ENCODE data around the gene LRRN3. TPM values are rescaled to one million over a fixed set of nuclear protein-coding genes. Genes with fewer than 3 reads are reported as not detected.

The LRRN3 gene
- total and polyA plus RNA-seq, 10 of the 15 experiments (the other 5 are each of a cell fraction or from before 2014, with no cell fraction given), result 0.02 to 0.24 (median 0.11) TPM; not detected in 3

- no peak for TF ChIP-seq ZBTB11 (CRISPR knock-in tag; IDR thresholded peaks at IDR 0.05)
Observed at GRCh38 chr7:111145472-111145871, 54.5 kb downstream of the LRRN3 start (continued).

- Histone ChIP-seq H3K4me3 (no peak overlapping the region), H3K9me3 (replicated peaks; ENCODE audit: control insufficient read depth, insufficient read depth, low read length) (no peaks in the 10 kb centered on the region), H4K20me1 (ENCODE audit: control insufficient read depth, insufficient read depth) (no peaks in the 10 kb centered on the region), H3K27me3 (replicated peaks in 1 of 2; ENCODE audit: control insufficient read depth in 2 of 2, insufficient read depth in 2 of 2, low read length in 1 of 2) (no peaks in the 10 kb centered on the region), H3K27ac (ENCODE audit: control insufficient read depth, insufficient read depth) (no peak overlapping the region), H3K4me1 (ENCODE audit: control insufficient read depth, insufficient read depth, low read length) (no peaks in the 10 kb centered on the region), H2AFZ (ENCODE audit: control insufficient read depth, low read depth, low read length) (no peak overlapping the region), H3K79me2 (ENCODE audit: control insufficient read depth, insufficient read depth, low read length) (no peaks in the 10 kb centered on the region), H3K9ac (ENCODE audit: control insufficient read depth, insufficient read depth, low read length) (no peak overlapping the region), H3K36me3 (ENCODE audit: control insufficient read depth in 2 of 2, insufficient read depth in 2 of 2, low read length in 1 of 2) (no peaks in the 10 kb centered on the region), H3K4me2 (ENCODE audit: control insufficient read depth, insufficient read depth) (no peak overlapping the region)
- BruUV-seq (replicated peaks), result no TSS peak
- TF ChIP-seq YY1 (IDR thresholded peaks at IDR 0.05; ENCODE audit: low read depth, low read length) (no peak), NFYB (IDR thresholded peaks at IDR 0.05; ENCODE audit: insufficient read depth, low read depth, low read length) (no peak), HSF1 (IDR thresholded peaks at IDR 0.05; ENCODE audit: low read depth, low read length) (no peak), TCF3 (IDR thresholded peaks at IDR 0.05; ENCODE audit: borderline replicate concordance, insufficient read depth, low read depth, low read length) (no peak), RB1 (IDR thresholded peaks at IDR 0.05; ENCODE audit: borderline replicate concordance) (no peak), SRF (IDR thresholded peaks at IDR 0.05; ENCODE audit: low read depth in 2 of 2, low read length in 2 of 2) (no peak), BCLAF1 (IDR thresholded peaks at IDR 0.05) (no peak)
- ATAC-seq, result no peak
- intact Hi-C loops (cut with micrococcal nuclease; ENCODE audit: unreplicated experiment), result no loop called here
- ChIA-PET RAD21 (ENCODE audit: unreplicated experiment) (interaction anchor here (1.0 kb wide), 1 partner anchor 266 kb away, joined by 3 read pairs; no protein-coding TSS in a partner anchor), SMC1A (ENCODE audit: uncharacterized antibody, unreplicated experiment) (interaction anchor here (0.9 to 2.3 kb wide), 2 partner anchors 8 to 18 kb away, joined by 3 to 6 read pairs; no protein-coding TSS in a partner anchor), CTCF (no interaction called here), POLR2A (interaction anchor here (1.2 kb wide), 1 partner anchor 8 kb away, joined by 3 read pairs; no protein-coding TSS in a partner anchor)
- DNase-seq (ENCODE audit: low read depth, low spot score), result no peak
- FAIRE-seq, result no peak
- in situ Hi-C loops (cut with MboI), result no loop called here
Observed at GRCh38 chr7:111146136-111146535, 55.2 kb downstream of the LRRN3 start.

All from GM12878 (cell line).